GF-D8 (cell line): ENCODE data around the gene GPRC5C.
"Not testable (repeated sequence)": the region's sequence is repeated elsewhere in the genome, so short reads cannot be mapped to it uniquely, and the experiment has no call there.

Source experiments
- DNase-seq: peaks from one replicate; lab custom pipeline; 2025; lab: John Stamatoyannopoulos, UW

Gene GPRC5C

GRCh38 chr17:74431568-74432423, at the start of gene GPRC5C:
Gene GPRC5C, plus strand, starts transcription at chr17:74432088. Its CDS starts 7,689 bp downstream, at chr17:74439777.
- no peak for DNase-seq

GRCh38 chr17:74383141-74383540, 48.7 kb upstream of the GPRC5C start:
- no peak for DNase-seq

GRCh38 chr17:74385201-74385600, 46.7 kb upstream of the GPRC5C start:
- no peak for DNase-seq

- DNase-seq, result no peak
These were observed 45.5 kb upstream of the GPRC5C start for GRCh38 chr17:74386386-74386785.

GRCh38 chr17:74387365-74388218, 44.3 kb upstream of the GPRC5C start:
- no peak for DNase-seq

GRCh38 chr17:74389084-74389753, 42.7 kb upstream of the GPRC5C start:
- no peak for DNase-seq

- no peak for DNase-seq
These were observed 41.8 kb upstream of the GPRC5C start for GRCh38 chr17:74389937-74390679.

- DNase-seq, result no peak
These were observed 40.9 kb upstream of the GPRC5C start for GRCh38 chr17:74390680-74391653.

- DNase-seq, result no peak
These were observed 40.1 kb upstream of the GPRC5C start for GRCh38 chr17:74391771-74392170.

GRCh38 chr17:74392848-74393247, 39.0 kb upstream of the GPRC5C start:
- DNase-seq, result no peak

- no peak for DNase-seq
These were observed 38.4 kb upstream of the GPRC5C start for GRCh38 chr17:74393346-74393942.

- no peak for DNase-seq
These were observed 37.5 kb upstream of the GPRC5C start for GRCh38 chr17:74394275-74394950.

GRCh38 chr17:74394977-74395376, 36.9 kb upstream of the GPRC5C start:
- DNase-seq, result no peak

- no peak for DNase-seq
These were observed 35.3 kb upstream of the GPRC5C start for GRCh38 chr17:74396567-74396966.

- DNase-seq, result no peak
These were observed 29.8 kb upstream of the GPRC5C start for GRCh38 chr17:74402048-74402447.

- no peak for DNase-seq
These were observed 28.3 kb upstream of the GPRC5C start for GRCh38 chr17:74403512-74404137.

- no peak for DNase-seq
These were observed 27.7 kb upstream of the GPRC5C start for GRCh38 chr17:74404218-74404617.

GRCh38 chr17:74404789-74405188, 27.1 kb upstream of the GPRC5C start:
- DNase-seq, result no peak

GRCh38 chr17:74405311-74405710, 26.6 kb upstream of the GPRC5C start:
- DNase-seq, result not testable (repeated sequence)
